Upper lobe of left lung (tissue), 6 donors: Measurements from ENCODE around the gene SKOR2. TPM values are rescaled to one million over a fixed set of nuclear protein-coding genes. Genes with fewer than 3 reads are reported as not detected.

Source experiments
- ATAC-seq, 2 donors: fragments of 200-7000 bp; cut with Tn5 transposase; one replicate each; pipeline ENCODE4 v1.9.1; 2022; ENCODE audit warnings: mild to moderate bottlenecking in 2 of 2, moderate library complexity in 2 of 2; ENCODE audit not compliant: low FRiP score in 2 of 2
- DNase-seq, 2 donors: peaks; one replicate each; pipeline ENCODE4 v3.0.0-alpha.2; 2019 to 2020
- H3K27ac ChIP-seq, 4 donors: fragments of 200-600 bp; sonication (generic); one replicate each; pipeline ENCODE4 v1.5.1; 2016 to 2019
- H3K27me3 ChIP-seq, 4 donors: fragments of 200-600 bp; sonication (generic); one replicate each; pipeline ENCODE4 v1.5.1; 2017 to 2019
- H3K36me3 ChIP-seq, 4 donors: fragments of 200-600 bp; sonication (generic); one replicate each; pipeline ENCODE4 v1.5.1; 2016 to 2019
- H3K4me1 ChIP-seq, 4 donors: fragments of 200-600 bp; sonication (generic); one replicate each; pipeline ENCODE4 v1.5.1; 2018 to 2019
- H3K4me3 ChIP-seq, 4 donors: fragments of 200-600 bp; sonication (generic); one replicate each; pipeline ENCODE4 v1.5.1; 2017 to 2019; ENCODE audit warnings: mild to moderate bottlenecking in 2 of 4, moderate library complexity in 1 of 4
- H3K9me3 ChIP-seq, 4 donors: fragments of 200-600 bp; sonication (generic); one replicate each; pipeline ENCODE4 v1.5.1; 2018 to 2019
- EP300 ChIP-seq, 4 donors: sonication (generic); formaldehyde crosslinking; IDR thresholded peaks; one replicate each; pipeline ENCODE4 v1.5.1; 2017; ENCODE audit warnings: antibody characterized with exemption in 4 of 4, control low read depth in 2 of 4
- POLR2A ChIP-seq, 4 donors: fragments of 450-650 bp; IDR thresholded peaks; one replicate each; pipeline ENCODE4 v1.5.1; 2016 to 2017; ENCODE audit warnings: antibody characterized with exemption in 4 of 4, mild to moderate bottlenecking in 2 of 4
- POLR2AphosphoS5 ChIP-seq, 2 donors: sonication (generic); formaldehyde crosslinking; IDR thresholded peaks; one replicate each; pipeline ENCODE4 v1.5.1; 2017; ENCODE audit warnings: antibody characterized with exemption in 2 of 2
- WGBS, 2 donors: methylation state at CpG; one replicate each; pipeline ENCODE4 v1.1.5; 2017 to 2018; 5-methylcytosine and 5-hydroxymethylcytosine counted together
- total RNA-seq, 6 donors: library from RNA; depleted of rRNA in 4 of 6; stranded (reverse); fragments of >200 nt in 4 of 6; gene quantifications; one replicate each; pipeline versions ENCODE4 v1.1.0 to v1.2.1, GENCODE V29; 2016 to 2021
- TF ChIP-seq, protein P1 (sequence below), 6 experiments: fragments of 450-650 bp in 4 of 6; fragments of 200-600 bp in 2 of 6; sonication (generic) in 2 of 6; IDR thresholded peaks; one replicate each; pipeline ENCODE4 v1.5.1; 2016 to 2019; ENCODE audit warnings: antibody characterized with exemption in 6 of 6
- donor health status: DM: no; HTN: no; CAD: no; lungs with moderate emphysema.
- donor health status: DM: no; HTN: yes; CAD: no; lungs with severe emphysema.

Gene SKOR2
- total RNA-seq, 6 donors from 2014 or later, result not detected

DNA sequence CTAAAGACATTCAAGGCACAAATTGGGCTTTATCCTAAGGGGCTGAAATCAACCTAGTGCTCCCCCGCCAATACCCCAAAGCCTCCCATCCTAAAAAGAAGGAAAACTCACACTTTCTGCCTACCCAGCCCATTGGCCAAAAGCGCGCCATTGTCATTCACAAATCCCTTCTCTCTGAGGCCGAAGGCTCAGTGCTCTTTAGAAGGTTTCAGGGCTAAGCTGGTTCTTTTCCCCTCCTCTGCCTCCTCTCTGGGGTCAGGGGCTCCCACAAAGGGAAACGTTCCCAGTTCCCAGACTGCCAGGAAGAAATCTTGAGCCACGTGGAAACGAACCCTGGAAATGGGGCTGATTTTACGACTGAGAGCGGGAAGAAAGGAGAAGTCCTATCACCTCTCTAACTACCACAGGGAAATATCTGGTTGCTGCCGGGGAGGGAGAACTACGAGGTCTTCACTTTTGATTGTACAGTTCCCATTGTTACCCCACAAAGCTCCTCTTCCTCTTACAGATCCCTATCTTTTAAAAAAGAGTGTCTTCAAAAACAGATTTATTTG lies 1.7 kb upstream of the SKOR2 start:
- H3K27ac ChIP-seq, result no peak overlapping the region
- H3K9me3 ChIP-seq, result no peaks in the 10 kb centered on the region
- 8% methylated on average over 11 of the region's 11 CpGs for WGBS, 2 donors
- TF ChIP-seq POLR2A (IDR thresholded peaks at IDR 0.05), result no peak
- no peak for TF ChIP-seq POLR2AphosphoS5 (IDR thresholded peaks at IDR 0.05)
- TF ChIP-seq EP300 (IDR thresholded peaks at IDR 0.05), result no peak
- TF ChIP-seq, protein P1, sequence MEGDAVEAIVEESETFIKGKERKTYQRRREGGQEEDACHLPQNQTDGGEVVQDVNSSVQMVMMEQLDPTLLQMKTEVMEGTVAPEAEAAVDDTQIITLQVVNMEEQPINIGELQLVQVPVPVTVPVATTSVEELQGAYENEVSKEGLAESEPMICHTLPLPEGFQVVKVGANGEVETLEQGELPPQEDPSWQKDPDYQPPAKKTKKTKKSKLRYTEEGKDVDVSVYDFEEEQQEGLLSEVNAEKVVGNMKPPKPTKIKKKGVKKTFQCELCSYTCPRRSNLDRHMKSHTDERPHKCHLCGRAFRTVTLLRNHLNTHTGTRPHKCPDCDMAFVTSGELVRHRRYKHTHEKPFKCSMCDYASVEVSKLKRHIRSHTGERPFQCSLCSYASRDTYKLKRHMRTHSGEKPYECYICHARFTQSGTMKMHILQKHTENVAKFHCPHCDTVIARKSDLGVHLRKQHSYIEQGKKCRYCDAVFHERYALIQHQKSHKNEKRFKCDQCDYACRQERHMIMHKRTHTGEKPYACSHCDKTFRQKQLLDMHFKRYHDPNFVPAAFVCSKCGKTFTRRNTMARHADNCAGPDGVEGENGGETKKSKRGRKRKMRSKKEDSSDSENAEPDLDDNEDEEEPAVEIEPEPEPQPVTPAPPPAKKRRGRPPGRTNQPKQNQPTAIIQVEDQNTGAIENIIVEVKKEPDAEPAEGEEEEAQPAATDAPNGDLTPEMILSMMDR (IDR thresholded peaks at IDR 0.05), result no peak
- DNase-seq (no peak), ATAC-seq (no peak)
- H3K4me3 ChIP-seq, result no peak overlapping the region
- peaks cover 0 to 56% (median 27%) of the 10 kb centered on the region in 4 donors for H3K27me3 ChIP-seq
- no peaks in the 10 kb centered on the region for H3K36me3 ChIP-seq
- H3K4me1 ChIP-seq, result peaks cover 0 to 8% (median 2%) of the 10 kb centered on the region in 4 donors

DNA sequence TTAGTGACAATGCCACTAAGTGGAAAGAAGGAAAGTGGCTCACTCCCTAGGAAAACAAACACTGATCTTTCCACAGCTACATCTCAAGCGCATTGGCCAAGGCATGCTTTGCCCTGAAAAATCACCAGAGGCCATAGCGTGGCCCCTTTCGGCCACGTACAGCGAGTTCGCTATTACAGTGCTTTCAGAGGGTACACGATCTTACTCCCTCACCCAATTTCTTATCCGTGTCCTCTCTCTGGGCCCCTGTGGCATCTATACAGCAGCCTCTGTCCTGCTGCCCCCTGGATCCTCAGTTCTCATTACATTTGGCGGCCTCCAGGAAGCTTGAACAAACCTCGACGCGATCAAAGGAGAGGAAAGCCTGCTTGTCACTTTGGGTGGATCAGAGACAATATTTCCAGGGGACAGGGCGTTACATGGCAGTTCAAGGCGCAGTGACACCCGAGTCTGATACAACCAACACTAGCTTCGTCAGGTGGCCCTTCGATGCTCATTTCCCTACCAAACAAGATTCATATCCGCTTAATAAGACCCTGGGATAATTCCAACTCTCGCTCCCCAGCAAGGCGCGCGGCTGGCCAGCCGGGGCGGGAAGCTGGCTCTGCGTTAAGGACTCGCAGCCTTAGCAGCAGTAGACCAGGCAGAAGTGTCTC lies 941 bp downstream of the SKOR2 start:
- TF ChIP-seq, protein P1 (IDR thresholded peaks at IDR 0.05), result no peak
- TF ChIP-seq POLR2AphosphoS5 (IDR thresholded peaks at IDR 0.05) (no peak), EP300 (IDR thresholded peaks at IDR 0.05) (no peak), POLR2A (IDR thresholded peaks at IDR 0.05) (no peak)
- Histone ChIP-seq H3K27me3 (peaks cover 0 to 78% (median 47%) of the 10 kb centered on the region in 4 donors), H3K36me3 (no peaks in the 10 kb centered on the region), H3K9me3 (no peaks in the 10 kb centered on the region), H3K4me3 (no peak overlapping the region), H3K27ac (no peak overlapping the region), H3K4me1 (peaks cover 0 to 25% (median 5%) of the 10 kb centered on the region in 4 donors)
- DNase-seq (peak in 1 of 2 donors; percentile 57), ATAC-seq (no peak)
- WGBS, 2 donors, result 9 to 11% methylated on average over 24 of the region's 26 CpGs

DNA sequence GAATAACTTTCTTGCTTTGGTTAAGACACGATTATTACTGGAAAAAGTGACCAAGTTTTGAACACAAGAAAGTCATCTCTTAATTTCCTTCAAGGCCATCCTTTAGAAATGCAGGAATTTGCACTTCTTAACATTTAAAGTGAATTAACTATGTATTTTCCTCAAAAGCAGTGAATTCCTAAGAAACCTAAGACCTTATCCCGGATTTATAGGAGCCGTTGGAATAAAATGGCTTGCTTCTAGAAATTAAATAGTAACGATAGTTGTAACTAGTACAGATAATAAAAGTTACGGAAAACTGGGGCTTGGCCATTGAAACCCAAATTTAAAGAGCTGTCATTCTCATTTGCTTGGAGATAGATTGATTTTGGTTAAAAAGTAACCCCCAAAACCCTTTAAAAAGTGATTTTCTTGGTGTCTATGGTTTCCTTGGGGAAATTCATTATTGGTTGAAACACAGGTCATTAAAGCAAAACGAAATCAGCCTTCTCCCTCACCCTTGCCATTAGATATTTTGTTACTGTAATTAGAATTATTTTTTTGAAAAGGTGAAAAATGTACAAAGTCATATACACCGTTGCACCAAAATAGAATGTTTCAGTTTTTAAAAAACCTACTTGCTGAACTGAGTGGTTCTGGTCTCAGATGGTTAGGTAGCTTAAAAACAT lies 2.0 kb downstream of the SKOR2 start:
- no peak overlapping the region for H3K27ac ChIP-seq
- no peak for ATAC-seq
- no peak overlapping the region for H3K4me3 ChIP-seq
- 7 to 11% methylated on average over 7 of the region's 7 CpGs for WGBS, 2 donors
- H3K36me3 ChIP-seq, result no peaks in the 10 kb centered on the region
- H3K9me3 ChIP-seq, result no peaks in the 10 kb centered on the region
- DNase-seq, result no peak
- peaks cover 0 to 75% (median 42%) of the 10 kb centered on the region in 4 donors for H3K27me3 ChIP-seq
- no peak for TF ChIP-seq POLR2AphosphoS5 (IDR thresholded peaks at IDR 0.05)
- TF ChIP-seq, protein P1 (IDR thresholded peaks at IDR 0.05), result no peak
- TF ChIP-seq EP300 (IDR thresholded peaks at IDR 0.05), result no peak
- no peak for TF ChIP-seq POLR2A (IDR thresholded peaks at IDR 0.05)
- peaks cover 0 to 25% (median 5%) of the 10 kb centered on the region in 4 donors for H3K4me1 ChIP-seq

DNA sequence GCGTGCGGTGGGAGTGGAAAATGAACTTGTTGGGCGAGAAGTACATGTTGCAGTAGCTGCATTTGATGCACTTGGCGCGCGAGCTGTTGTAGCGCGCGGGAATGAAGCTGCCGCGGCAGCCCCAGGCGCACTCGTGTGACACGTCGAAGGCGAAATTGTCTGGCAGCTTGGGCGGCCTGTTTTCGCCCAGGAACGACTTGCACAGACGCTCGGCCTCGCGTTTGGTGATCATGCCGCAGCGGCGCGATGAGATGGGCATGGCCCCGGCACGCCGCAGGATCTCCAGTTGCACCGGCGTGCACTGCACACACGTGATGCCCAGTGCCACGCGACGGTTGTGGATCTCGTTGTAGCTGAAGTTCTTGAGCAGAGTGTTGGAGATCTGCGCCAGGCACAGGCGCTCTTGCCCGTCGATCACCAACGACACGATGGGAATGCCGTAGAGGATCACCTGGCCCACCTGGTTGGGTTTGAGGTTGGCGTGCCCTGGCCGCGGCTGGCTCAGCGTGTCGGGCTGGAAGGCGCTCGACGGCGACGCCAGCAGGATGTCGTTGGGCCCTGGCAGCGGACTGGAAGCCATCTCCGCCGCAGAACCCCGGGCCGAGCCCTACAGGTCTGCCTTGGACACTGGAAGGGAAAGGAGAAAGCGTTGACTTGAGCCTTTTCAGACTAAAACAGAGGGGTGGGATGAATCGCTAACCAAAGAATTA lies 2.7 kb downstream of the SKOR2 start:
- ATAC-seq (no peak), DNase-seq (peak in 1 of 2 donors; percentile 78)
- Histone ChIP-seq H3K9me3 (no peaks in the 10 kb centered on the region), H3K36me3 (no peaks in the 10 kb centered on the region), H3K4me3 (no peak overlapping the region), H3K27ac (no peak overlapping the region), H3K27me3 (peaks cover 0 to 68% (median 41%) of the 10 kb centered on the region in 4 donors), H3K4me1 (peaks cover 0 to 25% (median 5%) of the 10 kb centered on the region in 4 donors)
- 15 to 21% methylated on average over 23 to 56 of the region's 62 CpGs for WGBS, 2 donors
- TF ChIP-seq POLR2AphosphoS5 (IDR thresholded peaks at IDR 0.05), result no peak
- TF ChIP-seq EP300 (IDR thresholded peaks at IDR 0.05), result no peak
- TF ChIP-seq, protein P1 (IDR thresholded peaks at IDR 0.05), result no peak
- no peak for TF ChIP-seq POLR2A (IDR thresholded peaks at IDR 0.05)
